ENCODE measurements around the gene ARMC3. TPM values are rescaled to one million over a fixed set of nuclear protein-coding genes. Genes with fewer than 3 reads are reported as not detected.

ARMC3 gene
- total RNA-seq, 1 experiment from 2014 or later: not detected

- no TSS peak for BruUV-seq (replicated peaks)
- Histone ChIP-seq H3K27ac (ENCODE audit: low read depth, low read length, poor library complexity, severe bottlenecking) (no peak overlapping the region), H3K4me1 (ENCODE audit: insufficient read depth, low read length, poor library complexity, severe bottlenecking) (no peaks in the 10 kb centered on the region), H3K36me3 (ENCODE audit: insufficient read depth, low read length, poor library complexity, severe bottlenecking) (no peaks in the 10 kb centered on the region), H3K27me3 (replicated peaks; ENCODE audit: insufficient read depth, low read depth, low read length, poor library complexity) (peaks cover 7% of the 10 kb centered on the region), H3K4me3 (ENCODE audit: low read depth, low read length, poor library complexity, severe bottlenecking) (no peak overlapping the region), H3K9me3 (ENCODE audit: low read depth, low read length, poor library complexity, severe bottlenecking) (no peaks in the 10 kb centered on the region)
- TF ChIP-seq EZH2 (IDR thresholded peaks at IDR 0.05; ENCODE audit: borderline replicate concordance, low read depth, low read length, poor library complexity, severe bottlenecking) (no peak), CTCF (conservative IDR thresholded peaks at IDR 0.05; ENCODE audit: low read depth, low read length) (no peak)
- intact Hi-C loops (cut with micrococcal nuclease; ENCODE audit: unreplicated experiment): no loop called here
- ChIA-PET CTCF (no interaction called here), POLR2A (ENCODE audit: low non-redundant PET) (no interaction called here)
- no peak for DNase-seq (ENCODE audit: low spot score)
Measured at GRCh38 chr10:23038172-23038571, 110.3 kb downstream of the ARMC3 start.

- Histone ChIP-seq H3K27me3 (replicated peaks; ENCODE audit: insufficient read depth, low read depth, low read length, poor library complexity) (peaks cover 7% of the 10 kb centered on the region), H3K4me3 (ENCODE audit: low read depth, low read length, poor library complexity, severe bottlenecking) (no peak overlapping the region), H3K27ac (ENCODE audit: low read depth, low read length, poor library complexity, severe bottlenecking) (no peak overlapping the region), H3K9me3 (ENCODE audit: low read depth, low read length, poor library complexity, severe bottlenecking) (no peaks in the 10 kb centered on the region), H3K4me1 (ENCODE audit: insufficient read depth, low read length, poor library complexity, severe bottlenecking) (no peaks in the 10 kb centered on the region), H3K36me3 (ENCODE audit: insufficient read depth, low read length, poor library complexity, severe bottlenecking) (no peaks in the 10 kb centered on the region)
- POLR2A ChIA-PET (ENCODE audit: low non-redundant PET): no interaction called here
- no peak for DNase-seq (ENCODE audit: low spot score)
- TF ChIP-seq EZH2 (IDR thresholded peaks at IDR 0.05; ENCODE audit: borderline replicate concordance, low read depth, low read length, poor library complexity, severe bottlenecking) (no peak), CTCF (conservative IDR thresholded peaks at IDR 0.05; ENCODE audit: low read depth, low read length) (no peak)
- intact Hi-C loops (cut with micrococcal nuclease; ENCODE audit: unreplicated experiment): no loop called here
- CTCF ChIA-PET: no interaction called here
- no TSS peak for BruUV-seq (replicated peaks)
Measured at GRCh38 chr10:23040002-23040401, 112.1 kb downstream of the ARMC3 start.

GRCh38 chr10:23046027-23046426 lies 118.2 kb downstream of the ARMC3 start:
- TF ChIP-seq EZH2 (IDR thresholded peaks at IDR 0.05; ENCODE audit: borderline replicate concordance, low read depth, low read length, poor library complexity, severe bottlenecking) (no peak), CTCF (conservative IDR thresholded peaks at IDR 0.05; ENCODE audit: low read depth, low read length) (no peak)
- Histone ChIP-seq H3K9me3 (ENCODE audit: low read depth, low read length, poor library complexity, severe bottlenecking) (no peaks in the 10 kb centered on the region), H3K36me3 (ENCODE audit: insufficient read depth, low read length, poor library complexity, severe bottlenecking) (no peaks in the 10 kb centered on the region), H3K4me3 (ENCODE audit: low read depth, low read length, poor library complexity, severe bottlenecking) (no peak overlapping the region), H3K27me3 (replicated peaks; ENCODE audit: insufficient read depth, low read depth, low read length, poor library complexity) (no peaks in the 10 kb centered on the region), H3K4me1 (ENCODE audit: insufficient read depth, low read length, poor library complexity, severe bottlenecking) (no peaks in the 10 kb centered on the region), H3K27ac (ENCODE audit: low read depth, low read length, poor library complexity, severe bottlenecking) (no peak overlapping the region)
- no peak for DNase-seq (ENCODE audit: low spot score)
- CTCF ChIA-PET: interaction anchor here (0.9 kb wide), 1 partner anchor 1465 kb away, joined by 8 read pairs; no protein-coding TSS in a partner anchor
- POLR2A ChIA-PET (ENCODE audit: low non-redundant PET): no interaction called here
- intact Hi-C loops (cut with micrococcal nuclease; ENCODE audit: unreplicated experiment): no loop called here
- no TSS peak for BruUV-seq (replicated peaks)

Data from A673 (cell line).